Smooth muscle cell (in vitro differentiated cells): ENCODE data around the gene IRS1. TPM values are rescaled to one million over a fixed set of nuclear protein-coding genes. Genes with fewer than 3 reads are reported as not detected.

ENCODE experiments used
- DNase-seq: peaks from one replicate; lab custom pipeline; 2025; ENCODE audit not compliant: unreplicated experiment; lab: John Stamatoyannopoulos, UW
- H2AFZ ChIP-seq: fragments of 200-600 bp; sonication (generic); 2 replicates; pipeline ENCODE4 v1.6.0; 2016; ENCODE audit warnings: antibody characterized with exemption, low read depth, mild to moderate bottlenecking
- H3F3A ChIP-seq: fragments of 200-600 bp; sonication (generic); 2 replicates; pipeline ENCODE4 v1.6.0; 2017; ENCODE audit warnings: antibody characterized with exemption, low read depth
- H3K27ac ChIP-seq: fragments of 200-600 bp; sonication (generic); 2 replicates; pipeline ENCODE4 v1.5.1; 2016; ENCODE audit warnings: low read depth, mild to moderate bottlenecking
- H3K27me3 ChIP-seq: fragments of 200-600 bp; sonication (generic); 2 replicates; pipeline ENCODE4 v1.6.1; 2016; ENCODE audit warnings: low read depth, mild to moderate bottlenecking
- H3K36me3 ChIP-seq: fragments of 200-600 bp; sonication (generic); 2 replicates; pipeline ENCODE4 v1.5.1; 2016; ENCODE audit warnings: low read depth
- H3K4me1 ChIP-seq: fragments of 200-600 bp; sonication (generic); 2 replicates; pipeline ENCODE4 v1.5.1; 2016; ENCODE audit warnings: low read depth
- H3K4me2 ChIP-seq: fragments of 200-600 bp; sonication (generic); 2 replicates; pipeline ENCODE4 v1.6.0; 2016; ENCODE audit warnings: mild to moderate bottlenecking
- H3K4me3 ChIP-seq: fragments of 200-600 bp; sonication (generic); 2 replicates; pipeline ENCODE4 v1.5.1; 2016; ENCODE audit warnings: mild to moderate bottlenecking
- H3K79me2 ChIP-seq: fragments of 200-600 bp; sonication (generic); 2 replicates; pipeline ENCODE4 v1.6.0; 2016; ENCODE audit warnings: low read depth, mild to moderate bottlenecking
- H3K9ac ChIP-seq: fragments of 200-600 bp; sonication (generic); 2 replicates; pipeline ENCODE4 v1.6.0; 2016; ENCODE audit warnings: low read depth
- H3K9me3 ChIP-seq: fragments of 200-600 bp; sonication (generic); replicated peaks from 2 replicates; pipeline ENCODE4 v1.5.1; 2016; ENCODE audit warnings: low read depth
- H4K20me1 ChIP-seq: fragments of 200-600 bp; sonication (generic); 2 replicates; pipeline ENCODE4 v1.6.0; 2016; ENCODE audit warnings: low read depth
- CTCF ChIP-seq: fragments of 200-600 bp; sonication (generic); IDR thresholded peaks from 2 replicates; pipeline ENCODE4 v1.5.1; 2017; ENCODE audit warnings: borderline replicate concordance, mild to moderate bottlenecking, antibody characterized with exemption; ENCODE audit not compliant: insufficient read depth, poor library complexity, severe bottlenecking
- WGBS: methylation state at CpG from one replicate; pipeline ENCODE4 v1.1.7; 2016; ENCODE audit warnings: low lambda C conversion rate; 5-methylcytosine and 5-hydroxymethylcytosine counted together
- polyA plus RNA-seq: library from polyadenylated mRNA; unstranded; fragments of >200 nt; fragmentation: Nextera tagmentation; extraction: Ambion mirVana; gene quantifications from 2 replicates; pipeline ENCODE4 v1.2.1, GENCODE V29; 2016
- total RNA-seq: library from RNA; depleted of rRNA; stranded (reverse); fragments of >200 nt; gene quantifications from 2 replicates; pipeline ENCODE4 v1.2.3, GENCODE V29; 2014

Gene IRS1
- total and polyA plus RNA-seq, 2 experiments from 2014 or later, result 8.6 to 14.6 TPM

GRCh38 chr2:226831266-226831665 is 31.6 kb upstream of the IRS1 start:
- Histone ChIP-seq H3K9me3 (no peaks in the 10 kb centered on the region), H3F3A (no peaks in the 10 kb centered on the region), H3K79me2 (no peaks in the 10 kb centered on the region), H2AFZ (no peak overlapping the region), H3K27me3 (no peaks in the 10 kb centered on the region), H3K36me3 (no peaks in the 10 kb centered on the region), H3K9ac (no peak overlapping the region), H4K20me1 (no peaks in the 10 kb centered on the region), H3K27ac (no peak overlapping the region), H3K4me3 (no peak overlapping the region), H3K4me1 (no peaks in the 10 kb centered on the region), H3K4me2 (no peak overlapping the region)
- TF ChIP-seq CTCF, result no peak
- DNase-seq, result no peak
- 85% methylated on average over 4 of the region's 4 CpGs for WGBS

- Histone ChIP-seq H3K27me3 (no peaks in the 10 kb centered on the region), H3K4me2 (no peak overlapping the region), H3K9me3 (no peaks in the 10 kb centered on the region), H3F3A (no peaks in the 10 kb centered on the region), H3K27ac (no peak overlapping the region), H3K79me2 (no peaks in the 10 kb centered on the region), H3K36me3 (no peaks in the 10 kb centered on the region), H3K9ac (no peak overlapping the region), H2AFZ (no peak overlapping the region), H4K20me1 (no peaks in the 10 kb centered on the region), H3K4me1 (no peaks in the 10 kb centered on the region), H3K4me3 (no peak overlapping the region)
- WGBS, result 93% methylated on average over 8 of the region's 8 CpGs
- DNase-seq, result no peak
- TF ChIP-seq CTCF, result no peak
Measured at GRCh38 chr2:226829721-226830631, 30.4 kb upstream of the IRS1 start.

- TF ChIP-seq CTCF, result no peak
- Histone ChIP-seq H4K20me1 (no peaks in the 10 kb centered on the region), H3K27ac (no peak overlapping the region), H3K36me3 (no peaks in the 10 kb centered on the region), H3F3A (no peaks in the 10 kb centered on the region), H3K79me2 (no peaks in the 10 kb centered on the region), H3K4me1 (no peaks in the 10 kb centered on the region), H3K4me3 (no peak overlapping the region), H3K27me3 (no peaks in the 10 kb centered on the region), H3K4me2 (no peak overlapping the region), H3K9ac (no peak overlapping the region), H2AFZ (no peak overlapping the region), H3K9me3 (no peaks in the 10 kb centered on the region)
- 83% methylated on average over 2 of the region's 2 CpGs for WGBS
- DNase-seq, result no peak
Measured at GRCh38 chr2:226828191-226828590, 28.6 kb upstream of the IRS1 start.

- no peaks in the 10 kb centered on the region for H4K20me1 ChIP-seq
- H3K27ac ChIP-seq, result no peak overlapping the region
- no peak for TF ChIP-seq CTCF
- H2AFZ ChIP-seq, result no peak overlapping the region
- H3K79me2 ChIP-seq, result no peaks in the 10 kb centered on the region
- no peak for DNase-seq
- no peak overlapping the region for H3K4me2 ChIP-seq
- no peaks in the 10 kb centered on the region for H3K9me3 ChIP-seq
- no peaks in the 10 kb centered on the region for H3K27me3 ChIP-seq
- no peaks in the 10 kb centered on the region for H3K4me1 ChIP-seq
- no peak overlapping the region for H3K4me3 ChIP-seq
- no peaks in the 10 kb centered on the region for H3K36me3 ChIP-seq
- no peak overlapping the region for H3K9ac ChIP-seq
- 92% methylated on average over 2 of the region's 2 CpGs for WGBS
- no peaks in the 10 kb centered on the region for H3F3A ChIP-seq
Measured at GRCh38 chr2:226825056-226825455, 25.4 kb upstream of the IRS1 start.
